ENCODE measurements around the gene YAP1.

DNA sequence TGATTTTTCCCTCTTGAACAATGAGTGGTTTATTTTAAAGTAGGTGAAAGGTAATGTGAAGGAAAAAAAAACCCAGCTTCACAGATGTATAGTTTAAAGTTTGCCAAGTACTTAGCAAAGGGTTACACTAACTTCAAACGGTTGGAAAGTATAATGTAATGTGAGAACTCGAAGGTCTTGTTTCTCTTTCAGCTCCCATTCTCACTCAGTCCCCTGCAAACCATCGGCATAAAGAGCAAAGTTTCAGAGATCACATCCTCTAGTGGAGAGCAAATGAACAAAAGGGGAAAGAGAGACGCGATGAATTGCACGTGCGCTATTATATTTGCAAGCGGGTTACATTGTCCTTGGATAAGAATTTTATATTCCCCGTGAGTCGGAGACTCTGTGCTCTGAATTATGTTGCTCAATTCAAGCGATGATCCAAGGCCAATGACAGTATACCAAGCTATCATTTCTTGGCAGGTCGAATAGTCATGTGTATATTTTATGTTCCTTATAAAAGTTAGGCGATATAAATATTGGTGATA, 169.5 kb downstream of the YAP1 start:
- TF ChIP-seq, protein P1, sequence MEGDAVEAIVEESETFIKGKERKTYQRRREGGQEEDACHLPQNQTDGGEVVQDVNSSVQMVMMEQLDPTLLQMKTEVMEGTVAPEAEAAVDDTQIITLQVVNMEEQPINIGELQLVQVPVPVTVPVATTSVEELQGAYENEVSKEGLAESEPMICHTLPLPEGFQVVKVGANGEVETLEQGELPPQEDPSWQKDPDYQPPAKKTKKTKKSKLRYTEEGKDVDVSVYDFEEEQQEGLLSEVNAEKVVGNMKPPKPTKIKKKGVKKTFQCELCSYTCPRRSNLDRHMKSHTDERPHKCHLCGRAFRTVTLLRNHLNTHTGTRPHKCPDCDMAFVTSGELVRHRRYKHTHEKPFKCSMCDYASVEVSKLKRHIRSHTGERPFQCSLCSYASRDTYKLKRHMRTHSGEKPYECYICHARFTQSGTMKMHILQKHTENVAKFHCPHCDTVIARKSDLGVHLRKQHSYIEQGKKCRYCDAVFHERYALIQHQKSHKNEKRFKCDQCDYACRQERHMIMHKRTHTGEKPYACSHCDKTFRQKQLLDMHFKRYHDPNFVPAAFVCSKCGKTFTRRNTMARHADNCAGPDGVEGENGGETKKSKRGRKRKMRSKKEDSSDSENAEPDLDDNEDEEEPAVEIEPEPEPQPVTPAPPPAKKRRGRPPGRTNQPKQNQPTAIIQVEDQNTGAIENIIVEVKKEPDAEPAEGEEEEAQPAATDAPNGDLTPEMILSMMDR (IDR thresholded peaks at IDR 0.05; ENCODE audit: low read depth, low read length, poor library complexity, severe bottlenecking) = no peak
- TF ChIP-seq EZH2phosphoT487 (IDR thresholded peaks at IDR 0.05; ENCODE audit: borderline replicate concordance, low read length) = no peak
